A549 (cell line): ENCODE measurements around the gene NHSL2. TPM values are rescaled to one million over a fixed set of nuclear protein-coding genes. Genes with fewer than 3 reads are reported as not detected.

ENCODE experiments used
- ATAC-seq, 2 experiments: fragments of 200-7000 bp in 1 of 2; fragments of >200 bp in 1 of 2; cut with Nextera tagmentation in 1 of 2; cut with Tn5 transposase in 1 of 2; 3 replicates each; pipeline versions ENCODE4 v1.8.0 to v1.9.1; 2018 to 2020; ENCODE audit warnings: mild to moderate bottlenecking in 1 of 2, moderate library complexity in 1 of 2
- CTCF ChIA-PET: fragments of 300-600 bp; sonication (Branson Sonifier 250); formaldehyde crosslinking; extraction: SDS; loops from one replicate; lab custom pipeline; 2021; ENCODE audit warnings: antibody characterized with exemption, inconsistent platforms; lab: Yijun Ruan, JAX
- POLR2A ChIA-PET: fragments of 350-600 bp; formaldehyde crosslinking; extraction: SDS; loops from one replicate; lab custom pipeline; 2021; ENCODE audit warnings: antibody characterized with exemption, inconsistent platforms; lab: Yijun Ruan, JAX
- DNase-seq, 2 experiments: peaks; one replicate each; pipeline versions ENCODE4 v3.0.0 to v3.0.0-alpha.2; 2011 to 2016; ENCODE audit warnings: low read depth in 1 of 2, low spot score in 1 of 2
- FAIRE-seq: peaks from 2 replicates; lab custom pipeline; 2011; peaks lifted over from hg19 to GRCh38; lab: Jason Lieb, UNC
- H3K27ac ChIP-seq, 2 experiments: fragments of >200 bp; sonication (Bioruptor Twin); formaldehyde crosslinking; 3 replicates each; pipeline ENCODE4 v1.5.1; 2016 to 2017
- H3K4me1 ChIP-seq: fragments of >200 bp; sonication (Bioruptor Twin); formaldehyde crosslinking; 3 replicates; pipeline ENCODE4 v1.6.1; 2016
- H3K4me2 ChIP-seq: fragments of >200 bp; sonication (Bioruptor Twin); formaldehyde crosslinking; 3 replicates; pipeline ENCODE4 v1.6.1; 2016
- H3K4me3 ChIP-seq: fragments of >200 bp; sonication (Bioruptor Twin); formaldehyde crosslinking; 3 replicates; pipeline ENCODE4 v1.5.1; 2016
- H3K9me3 ChIP-seq: fragments of >200 bp; sonication (Bioruptor Twin); formaldehyde crosslinking; 3 replicates; pipeline ENCODE4 v1.6.1; 2016
- BHLHE40 ChIP-seq: IDR thresholded peaks from 2 replicates; pipeline ENCODE4 v1.6.1; 2012; ENCODE audit warnings: low read depth, low read length, inconsistent platforms
- CEBPB ChIP-seq, 2 experiments: fragments of >200 bp in 1 of 2; sonication (Bioruptor Twin) in 1 of 2; formaldehyde crosslinking in 1 of 2; IDR thresholded peaks; 2 replicates each; pipeline ENCODE4 v1.6.1; 2012 to 2016
- CTCF ChIP-seq: fragments of >200 bp; sonication (Bioruptor Twin); formaldehyde crosslinking; IDR thresholded peaks from 3 replicates; pipeline ENCODE4 v1.5.1; 2016
- E2F6 ChIP-seq: IDR thresholded peaks from 2 replicates; pipeline ENCODE4 v1.6.1; 2012; ENCODE audit warnings: low read depth, borderline replicate concordance
- EHMT2 ChIP-seq: fragments of 200-600 bp; sonication (generic); IDR thresholded peaks from 2 replicates; pipeline ENCODE4 v1.6.1; 2016; ENCODE audit warnings: antibody characterized with exemption, low read depth, mild to moderate bottlenecking, moderate library complexity
- FOSL2 ChIP-seq, 2 experiments: fragments of 450-650 bp in 1 of 2; fragments of >200 bp in 1 of 2; sonication (Bioruptor Twin) in 1 of 2; formaldehyde crosslinking; IDR thresholded peaks; 2 replicates each; pipeline versions ENCODE4 v1.5.0 to v1.6.1; 2016 to 2020; ENCODE audit warnings: mild to moderate bottlenecking in 1 of 2, moderate library complexity in 1 of 2
- HDAC2 ChIP-seq: fragments of 200-600 bp; sonication (generic); IDR thresholded peaks from 2 replicates; pipeline ENCODE4 v1.6.1; 2016
- HOXB13 ChIP-seq: fragments of 250-450 bp; sonication (Bioruptor Pico); IDR thresholded peaks from 2 replicates; pipeline ENCODE4 v1.5.0; 2020; ENCODE audit warnings: low read depth, mild to moderate bottlenecking, moderate library complexity
- HOXB5 ChIP-seq: fragments of 250-450 bp; sonication (Bioruptor Pico); IDR thresholded peaks from 2 replicates; pipeline ENCODE4 v1.5.0; 2020; ENCODE audit warnings: mild to moderate bottlenecking, moderate library complexity
- JUN ChIP-seq, 2 experiments: fragments of >200 bp; sonication (Bioruptor Twin); formaldehyde crosslinking; IDR thresholded peaks; 2 replicates in 1 of 2; 3 replicates in 1 of 2; pipeline ENCODE4 v1.6.1; 2016 to 2017
- JUNB ChIP-seq: fragments of >200 bp; sonication (Bioruptor Twin); formaldehyde crosslinking; IDR thresholded peaks from 2 replicates; pipeline ENCODE4 v1.6.1; 2016
- MAX ChIP-seq: IDR thresholded peaks from 2 replicates; pipeline ENCODE4 v1.6.1; 2012
- MAZ ChIP-seq: fragments of 150-350 bp; IDR thresholded peaks from 2 replicates; pipeline ENCODE4 v1.6.1; 2014; ENCODE audit warnings: antibody characterized with exemption, low read depth, low read length, borderline replicate concordance
- MYC ChIP-seq: IDR thresholded peaks from 2 replicates; pipeline ENCODE4 v1.6.1; 2012; ENCODE audit warnings: mild to moderate bottlenecking, inconsistent platforms, low read length, improper control_type of control experiment, borderline replicate concordance
- PHF8 ChIP-seq: fragments of 200-600 bp; sonication (generic); IDR thresholded peaks from 2 replicates; pipeline ENCODE4 v1.6.1; 2016; ENCODE audit warnings: low read depth, mild to moderate bottlenecking, antibody characterized with exemption, moderate library complexity, borderline replicate concordance
- POLR2A ChIP-seq: IDR thresholded peaks from 2 replicates; pipeline ENCODE4 v1.6.1; 2012; ENCODE audit warnings: mild to moderate bottlenecking, low read length
- RAD21 ChIP-seq, 2 experiments: fragments of >200 bp in 1 of 2; sonication (Bioruptor Twin) in 1 of 2; formaldehyde crosslinking in 1 of 2; IDR thresholded peaks in 1 of 2; conservative IDR thresholded peaks in 1 of 2; 2 replicates in 1 of 2; 3 replicates in 1 of 2; pipeline ENCODE4 v1.6.1; 2012 to 2018; ENCODE audit warnings: inconsistent platforms in 1 of 2
- RNF2 ChIP-seq: fragments of 200-600 bp; sonication (generic); IDR thresholded peaks from 2 replicates; pipeline ENCODE4 v1.6.1; 2016; ENCODE audit warnings: low read depth, mild to moderate bottlenecking, antibody characterized with exemption, moderate library complexity, borderline replicate concordance
- SMC3 ChIP-seq: fragments of >200 bp; sonication (Bioruptor Twin); formaldehyde crosslinking; IDR thresholded peaks from 3 replicates; pipeline ENCODE4 v1.6.1; 2018; ENCODE audit warnings: inconsistent platforms
- SREBF2 ChIP-seq: fragments of 450-650 bp; IDR thresholded peaks from 2 replicates; pipeline ENCODE4 v1.6.1; 2014; ENCODE audit warnings: mild to moderate bottlenecking, moderate library complexity
- TFCP2L1 ChIP-seq: fragments of 250-450 bp; sonication (Bioruptor Pico); IDR thresholded peaks from 2 replicates; pipeline ENCODE4 v1.5.0; 2021; ENCODE audit warnings: mild to moderate bottlenecking
- ZC3H11A ChIP-seq: fragments of 450-650 bp; IDR thresholded peaks from 2 replicates; pipeline ENCODE4 v1.6.1; 2014; ENCODE audit warnings: antibody characterized with exemption, mild to moderate bottlenecking
- ZNF302 ChIP-seq: fragments of 250-450 bp; sonication (Bioruptor Pico); IDR thresholded peaks from 2 replicates; pipeline ENCODE4 v1.9.0; 2021; ENCODE audit warnings: inconsistent platforms, mild to moderate bottlenecking, moderate library complexity
- ZSCAN20 ChIP-seq: fragments of 250-450 bp; sonication (Bioruptor Pico); IDR thresholded peaks from 2 replicates; pipeline ENCODE4 v1.8.0; 2022; ENCODE audit warnings: mild to moderate bottlenecking, moderate library complexity
- WGBS: methylation state at CpG from one replicate; pipeline ENCODE4 v1.1.6; 2017; ENCODE audit errors: missing lambda C conversion rate; 5-methylcytosine and 5-hydroxymethylcytosine counted together
- polyA plus RNA-seq, 4 experiments: library from polyadenylated mRNA; depleted of rRNA in 3 of 4; stranded (reverse); fragments of >200 nt; fragmentation: RNase III in 1 of 4; extraction: RNeasy Plus Mini Kit Qiagen cat#74134 plus additional on column Dnase treatment in 1 of 4; gene quantifications; 2 replicates in 3 of 4; 3 replicates in 1 of 4; pipeline ENCODE4 v1.2.3, GENCODE V29; 2011 to 2017

The NHSL2 gene
- polyA plus RNA-seq, 2 of the 4 experiments (the other 2 are of a cell fraction), result 0.26 to 0.48 TPM

GRCh38 chrX:72018277-72019112 is 107.8 kb downstream of the NHSL2 start:
- Histone ChIP-seq H3K9me3 (no peaks in the 10 kb centered on the region), H3K4me1 (0 out of 3 replicates have a peak, but pooled peaks cover 4% of the 10 kb centered on the region), H3K4me3 (peak overlapping the region; percentile 33; the same call in 2 of the 3 replicates), H3K4me2 (peak overlapping the region; percentile 74), H3K27ac (peak overlapping the region; percentile 70 to 90)
- ChIA-PET POLR2A (interaction anchor here (0.6 to 1.8 kb wide), 3 partner anchors 59 to 163 kb away, joined by 3 to 7 read pairs (median 4); partner anchors contain the start of genes PIN4 and RTL5), CTCF (interaction anchor here (0.5 to 8.7 kb wide), 41 partner anchors 9 to 475 kb away, joined by 3 to 109 read pairs (median 4); partner anchors contain the start of genes NHSL2, PIN4 and RTL5)
- TF ChIP-seq JUN (IDR thresholded peaks at IDR 0.05) (peak in 1 of 2 experiments; percentile 60; a peak in 2 of 5 replicates), E2F6 (peak; percentile 87), HOXB13 (CRISPR knock-in tag) (no peak), MAX (peak; percentile 86), HOXB5 (no peak), FOSL2 (IDR thresholded peaks at IDR 0.05) (peak; percentile 64; the same call in 1 of the 2 replicates), FOSL2 (CRISPR knock-in tag; IDR thresholded peaks at IDR 0.05) (peak; percentile 97), POLR2A (no peak), BHLHE40 (0 out of 2 replicates have a peak, but pooled peaks have one; percentile 19), MYC (peak; percentile 87), SREBF2 (no peak), HDAC2 (no peak), RAD21 (conservative IDR thresholded peaks at IDR 0.05 in 1 of 2, IDR thresholded peaks at IDR 0.05 in 1 of 2) (peak; percentile 49 to 81; a peak in 4 of 5 replicates), PHF8 (no peak), RNF2 (no peak), CTCF (peak; percentile 88), ZSCAN20 (CRISPR knock-in tag) (no peak), JUNB (peak; percentile 46), SMC3 (peak; percentile 89), ZNF302 (no peak), MAZ (peak; percentile 93; the same call in 1 of the 2 replicates)
- FAIRE-seq (no peak), ATAC-seq (peak; percentile 97), DNase-seq (peak; percentile 81 to 84)
- WGBS, result 23% methylated on average over 29 of the region's 70 CpGs

- ATAC-seq (no peak), DNase-seq (no peak), FAIRE-seq (no peak)
- Histone ChIP-seq H3K9me3 (no peaks in the 10 kb centered on the region), H3K4me1 (0 out of 3 replicates have a peak, but pooled peaks cover 4% of the 10 kb centered on the region), H3K4me3 (no peak overlapping the region), H3K27ac (no peak overlapping the region), H3K4me2 (no peak overlapping the region)
- no peak for TF ChIP-seq SREBF2
- no peak for TF ChIP-seq ZC3H11A
- TF ChIP-seq CEBPB (IDR thresholded peaks at IDR 0.05), result no peak
- TF ChIP-seq EHMT2, result no peak
- no peak for TF ChIP-seq JUN (IDR thresholded peaks at IDR 0.05)
- no peak for TF ChIP-seq TFCP2L1
- POLR2A ChIA-PET, result interaction anchor here (1.7 to 1.8 kb wide), 2 partner anchors 112 to 162 kb away, joined by 4 to 7 read pairs; partner anchors contain the start of genes PIN4 and RTL5
- WGBS, result 77% methylated on average over 3 of the region's 3 CpGs
- CTCF ChIA-PET, result interaction anchor here (0.5 to 8.7 kb wide), 27 partner anchors 9 to 250 kb away, joined by 3 to 109 read pairs (median 4); partner anchors contain the start of genes PIN4 and RTL5
These were observed 108.8 kb downstream of the NHSL2 start for GRCh38 chrX:72019487-72019886.
